Measurements from ENCODE around the gene SNCAIP.
"Not testable (repeated sequence)": the region's sequence is repeated elsewhere in the genome, so short reads cannot be mapped to it uniquely, and the experiment has no call there.

The SNCAIP gene

DNA sequence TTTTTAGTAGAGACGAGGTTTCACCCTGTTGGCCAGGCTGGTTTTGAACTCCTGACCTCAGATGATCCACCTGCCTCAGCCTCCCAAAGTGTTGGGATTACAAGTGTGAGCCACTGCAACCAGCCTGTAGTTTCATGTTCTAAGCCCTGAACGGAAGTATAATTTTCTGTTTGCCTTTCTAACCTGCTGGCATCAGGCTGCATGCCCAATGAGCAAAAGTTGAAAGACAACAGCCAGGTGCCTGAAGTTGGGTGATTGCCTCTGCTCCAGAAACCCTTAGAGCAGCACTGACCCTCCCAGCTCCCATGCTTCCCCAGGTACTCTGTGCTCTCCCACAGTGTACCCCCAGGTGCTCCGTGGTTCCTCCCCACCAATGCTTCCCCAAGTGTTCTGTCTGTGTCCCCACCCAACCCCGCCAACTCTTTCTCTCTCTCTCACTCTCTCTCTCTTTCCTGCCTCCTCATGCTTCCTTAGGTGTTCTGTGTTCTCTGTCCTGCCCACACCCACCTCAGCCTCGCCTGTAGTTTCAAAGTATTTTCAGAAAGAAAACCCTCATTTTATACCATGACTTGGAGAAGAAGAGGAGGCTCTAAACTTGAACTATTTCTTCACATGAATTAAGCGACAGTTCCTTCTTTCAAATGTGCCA, 145.3 kb downstream of the SNCAIP start:
- in situ Hi-C loops (cut with MboI; ENCODE audit: low sequenced_read_pairs): no loop called here

DNA sequence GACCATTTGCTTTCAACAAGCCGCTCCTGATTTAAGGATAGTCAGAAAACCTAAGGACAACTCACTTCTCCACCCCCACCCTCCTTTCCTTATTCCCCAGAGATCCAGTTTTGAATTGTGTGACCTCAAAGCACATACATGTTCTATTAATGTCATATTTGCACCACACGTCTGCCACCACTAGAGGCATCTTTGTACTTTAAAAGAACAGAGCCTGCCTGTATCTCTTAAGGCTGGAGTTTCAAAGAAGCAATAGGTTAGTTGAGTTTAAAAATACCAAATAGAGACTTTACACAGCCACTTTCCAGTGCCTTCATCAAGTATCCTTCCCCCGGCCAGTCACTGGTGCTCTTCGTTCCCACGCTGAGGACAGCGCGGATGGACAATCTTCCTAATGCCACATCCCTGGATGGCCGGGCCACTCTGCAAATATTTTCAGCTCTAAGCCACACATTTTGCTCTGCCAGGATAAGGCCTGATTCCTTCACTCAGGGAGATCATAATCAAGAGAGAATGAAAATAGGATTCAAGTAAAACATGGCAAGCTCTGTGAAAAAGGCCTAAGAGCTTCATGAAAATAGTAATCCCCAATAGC, 146.3 kb downstream of the SNCAIP start:
- in situ Hi-C loops (cut with MboI; ENCODE audit: low sequenced_read_pairs): no loop called here

DNA sequence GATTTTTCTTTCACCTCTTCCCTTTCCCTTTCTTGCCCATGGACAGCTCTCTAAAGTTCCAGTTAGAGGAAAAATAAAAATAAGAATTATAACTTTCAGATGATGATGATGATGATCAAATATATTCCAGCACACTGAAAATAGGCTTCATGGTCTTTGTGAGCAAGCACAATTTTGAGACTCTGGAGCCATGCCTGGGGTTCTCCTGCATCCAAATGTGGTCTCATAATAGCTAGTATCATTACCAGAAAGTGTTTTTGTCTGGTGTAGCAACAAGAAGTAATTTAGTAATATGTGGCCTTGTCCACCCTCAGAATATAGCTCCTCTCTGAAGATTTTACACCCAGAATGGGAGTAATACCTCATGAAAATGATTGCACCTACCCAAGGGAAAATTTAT, 150.4 kb downstream of the SNCAIP start:
- in situ Hi-C loops (cut with MboI; ENCODE audit: low sequenced_read_pairs): no loop called here

DNA sequence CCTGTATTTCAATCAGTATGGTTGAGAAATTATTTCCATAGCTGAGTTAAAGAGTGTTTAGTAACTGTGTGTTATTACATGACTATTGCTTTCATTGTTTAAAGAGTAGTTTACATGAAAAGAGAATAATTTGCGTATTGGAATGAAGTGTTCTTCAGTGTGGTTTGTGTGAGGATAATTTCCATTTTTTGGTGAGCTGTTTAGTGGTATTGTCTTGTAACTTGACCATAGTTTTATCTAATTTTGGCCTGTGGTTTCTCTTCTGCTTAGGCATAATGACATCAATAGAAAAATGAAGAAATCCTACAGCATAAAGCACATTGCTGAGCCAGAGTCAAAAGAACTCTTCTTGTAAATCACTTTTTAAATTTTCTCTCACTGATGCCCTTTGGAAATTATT, 151.2 kb downstream of the SNCAIP start:
- in situ Hi-C loops (cut with MboI; ENCODE audit: low sequenced_read_pairs): no loop called here

DNA sequence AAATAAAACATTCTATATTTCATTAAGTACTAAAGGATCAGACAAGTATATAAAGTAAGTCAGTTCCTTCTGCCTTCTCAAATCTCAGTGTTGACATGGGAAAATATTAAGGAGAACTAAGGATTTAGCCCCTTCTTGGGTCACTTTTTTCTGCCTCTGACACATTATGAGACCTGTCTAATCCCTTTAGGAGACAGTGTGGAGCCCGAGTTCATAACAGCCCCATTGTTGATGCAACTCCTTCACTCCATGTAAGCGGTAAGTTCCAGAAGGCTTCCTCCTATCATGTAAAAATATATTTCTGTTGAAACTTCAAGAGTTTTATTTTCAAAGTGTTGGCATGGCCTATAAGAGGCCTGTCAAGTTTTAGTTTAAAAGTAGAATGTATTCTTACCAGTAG, 152.2 kb downstream of the SNCAIP start:
- in situ Hi-C loops (cut with MboI; ENCODE audit: low sequenced_read_pairs): no loop called here

DNA sequence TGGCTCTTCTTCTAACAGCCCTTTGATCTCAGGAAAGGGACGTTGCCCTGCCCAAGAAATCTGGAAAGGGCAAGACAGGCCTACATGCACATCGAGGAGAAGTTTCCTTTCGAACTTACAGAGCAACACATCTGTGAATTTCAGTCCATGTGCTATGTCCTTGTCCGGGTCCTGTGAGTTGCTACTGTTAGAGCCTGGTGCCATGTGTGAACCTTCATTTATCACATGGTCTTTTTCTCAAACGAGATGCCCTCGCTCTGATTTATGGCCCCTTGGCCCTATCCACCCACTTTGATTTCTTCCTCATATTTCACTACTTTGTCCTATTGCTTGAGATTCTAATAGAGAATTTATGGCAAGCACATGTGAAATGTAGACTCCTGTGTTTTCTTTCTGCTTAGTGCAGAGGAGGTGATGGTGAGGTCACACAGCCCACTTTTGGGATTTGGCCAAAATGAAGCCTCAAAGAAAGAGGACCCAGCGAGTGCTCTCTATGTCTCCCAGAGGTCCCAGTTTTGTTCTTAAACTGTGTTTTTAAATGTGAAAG, 153.1 kb downstream of the SNCAIP start:
- in situ Hi-C loops (cut with MboI; ENCODE audit: low sequenced_read_pairs): no loop called here

DNA sequence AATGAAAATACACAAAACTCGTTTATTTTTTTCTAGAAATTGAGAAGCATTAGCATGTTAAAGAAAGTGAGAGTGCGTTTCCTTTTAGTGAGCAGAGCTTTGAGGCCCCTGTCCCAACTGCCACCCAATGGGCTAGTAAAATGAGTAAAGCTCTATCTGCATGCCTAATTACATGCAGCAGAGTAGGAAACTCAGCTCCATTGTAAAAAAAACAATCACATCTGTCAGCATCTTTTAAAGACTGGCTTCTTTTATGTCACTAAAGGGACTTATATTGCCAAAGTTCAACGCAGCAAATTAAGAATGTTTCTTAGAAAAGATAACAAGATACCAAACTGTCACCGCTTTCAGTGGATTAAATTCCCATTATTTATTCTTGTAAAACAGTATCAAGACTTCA, 154.0 kb downstream of the SNCAIP start:
- in situ Hi-C loops (cut with MboI; ENCODE audit: low sequenced_read_pairs): no loop called here

DNA sequence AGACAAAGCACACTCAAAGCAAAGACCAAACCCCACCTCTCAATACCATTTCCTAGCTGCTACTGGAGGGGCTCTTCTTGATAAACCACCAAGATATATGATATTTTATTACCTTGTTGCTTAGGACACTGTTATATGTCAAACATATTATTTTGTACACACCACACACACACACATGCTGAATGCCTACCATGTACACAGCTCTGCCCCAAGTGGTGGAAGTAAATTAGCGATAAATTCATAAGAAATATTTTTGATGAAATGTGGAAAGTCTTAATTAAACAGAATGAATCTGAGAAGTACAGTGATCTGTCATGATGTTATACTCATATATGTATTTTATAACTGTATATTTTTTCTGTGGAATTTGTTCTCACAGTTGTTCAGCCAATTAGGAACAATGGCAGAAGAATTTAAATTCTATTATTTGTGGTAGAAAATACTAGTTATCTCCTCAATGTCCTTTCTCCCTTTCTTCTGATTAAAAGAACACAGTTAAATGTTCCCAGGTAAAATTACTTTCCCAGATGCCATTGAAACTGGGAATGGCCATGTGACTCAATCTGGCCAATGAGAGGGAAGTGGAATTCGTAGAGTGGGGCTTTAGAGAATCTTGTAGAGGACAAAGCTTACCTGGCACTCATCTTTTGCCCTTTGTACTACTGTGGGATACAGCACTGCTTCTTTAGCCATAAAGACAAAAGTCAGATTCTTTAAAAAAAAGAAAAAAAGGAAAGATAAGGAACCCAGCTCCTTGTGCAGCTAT, 156.5 kb downstream of the SNCAIP start:
- in situ Hi-C loops (cut with MboI; ENCODE audit: low sequenced_read_pairs): no loop called here

DNA sequence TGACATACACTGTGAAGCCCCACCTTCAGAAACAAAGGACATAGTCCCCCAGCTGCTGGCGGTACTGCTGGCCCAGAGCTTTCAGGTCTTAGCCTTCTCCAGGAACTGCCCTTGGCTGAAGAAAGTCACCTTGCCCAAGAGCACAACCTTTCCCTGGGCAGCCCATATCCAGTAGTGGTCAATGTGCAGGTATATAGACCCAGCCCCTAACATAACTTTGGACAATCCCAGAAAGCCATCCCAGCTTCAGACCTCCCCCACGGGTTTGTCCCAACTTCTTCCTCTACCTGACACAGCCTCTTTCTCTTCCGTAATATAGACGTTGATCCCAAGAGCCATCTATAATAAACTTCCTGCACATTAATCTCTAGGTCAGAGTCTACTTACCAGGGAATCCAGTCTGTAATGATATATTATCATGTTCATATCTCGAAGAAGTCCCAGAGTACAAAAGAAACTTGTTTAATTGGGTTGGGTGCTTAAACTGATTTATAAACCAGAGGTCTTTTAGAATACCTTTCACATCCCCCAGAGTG, 157.4 kb downstream of the SNCAIP start:
- in situ Hi-C loops (cut with MboI; ENCODE audit: low sequenced_read_pairs): no loop called here

DNA sequence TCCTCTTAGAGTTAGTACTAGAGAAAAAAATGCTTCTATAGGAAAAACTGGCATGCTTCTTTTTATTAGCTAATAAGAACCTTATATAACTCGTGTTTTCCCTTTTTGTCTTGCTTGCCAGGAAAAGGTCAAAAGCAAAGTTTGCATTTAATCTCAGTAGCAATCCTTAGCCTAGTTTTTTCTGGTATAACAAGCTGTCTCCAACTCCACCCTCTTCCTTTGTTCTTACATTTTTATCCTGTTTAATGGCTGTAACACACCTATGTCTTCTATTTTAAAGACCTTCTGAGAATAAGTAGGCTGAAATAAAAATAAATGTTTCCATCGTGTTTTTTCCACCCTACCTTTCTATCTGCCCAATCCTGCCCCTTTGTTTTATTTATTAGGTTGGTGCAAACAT, 158.3 kb downstream of the SNCAIP start:
- in situ Hi-C loops (cut with MboI; ENCODE audit: low sequenced_read_pairs): no loop called here

DNA sequence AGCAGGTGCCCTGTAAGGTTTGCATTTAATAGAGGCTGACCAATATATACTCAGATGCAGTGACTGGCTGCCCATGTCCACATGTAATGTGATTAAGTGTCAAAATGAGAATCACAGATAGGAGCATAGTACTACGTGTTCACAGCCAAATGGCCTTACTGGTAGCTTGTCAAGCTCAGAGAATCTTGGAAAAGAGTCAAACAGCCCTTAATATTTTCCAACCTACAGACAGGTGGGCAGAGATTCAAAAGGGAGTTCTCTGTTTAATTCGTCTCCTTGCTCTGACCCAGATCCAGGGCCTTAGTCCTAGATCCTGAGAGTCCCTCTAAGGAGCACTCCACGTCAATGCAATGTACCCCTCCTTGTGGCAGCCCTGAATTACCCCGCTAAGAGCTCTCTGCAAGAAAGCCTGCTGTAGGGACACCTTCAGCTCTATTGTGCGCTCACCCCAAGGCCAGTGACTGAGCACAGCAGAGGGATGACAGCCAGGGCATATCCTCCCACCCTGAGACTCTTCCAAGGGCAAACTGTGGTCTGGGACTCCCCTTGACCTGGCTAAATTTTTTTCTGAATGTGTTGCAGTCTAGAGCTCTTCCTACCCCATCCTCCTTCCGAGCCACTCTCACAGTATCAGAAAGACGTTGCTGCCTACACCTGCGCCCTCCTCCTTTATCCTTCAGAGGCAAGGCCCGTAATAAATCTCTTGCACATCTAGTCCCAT, 159.2 kb downstream of the SNCAIP start:
- in situ Hi-C loops (cut with MboI; ENCODE audit: low sequenced_read_pairs): no loop called here

DNA sequence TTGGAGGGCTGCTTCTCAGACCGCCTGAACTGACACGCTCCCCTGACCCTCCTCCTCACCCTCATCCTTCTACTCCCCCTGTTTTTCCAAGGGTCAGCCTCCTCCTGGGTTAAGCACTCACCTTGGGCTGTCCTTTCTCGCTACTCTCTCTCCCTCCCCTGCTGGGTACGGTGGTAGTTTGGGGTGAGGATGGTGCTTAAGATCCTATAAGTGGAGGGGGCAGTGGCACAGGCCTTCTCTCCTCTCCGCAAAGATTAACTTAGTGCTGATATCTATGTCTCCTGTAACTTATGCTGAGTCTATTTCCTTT, 159.7 kb downstream of the SNCAIP start:
- in situ Hi-C loops (cut with MboI; ENCODE audit: low sequenced_read_pairs): no loop called here

DNA sequence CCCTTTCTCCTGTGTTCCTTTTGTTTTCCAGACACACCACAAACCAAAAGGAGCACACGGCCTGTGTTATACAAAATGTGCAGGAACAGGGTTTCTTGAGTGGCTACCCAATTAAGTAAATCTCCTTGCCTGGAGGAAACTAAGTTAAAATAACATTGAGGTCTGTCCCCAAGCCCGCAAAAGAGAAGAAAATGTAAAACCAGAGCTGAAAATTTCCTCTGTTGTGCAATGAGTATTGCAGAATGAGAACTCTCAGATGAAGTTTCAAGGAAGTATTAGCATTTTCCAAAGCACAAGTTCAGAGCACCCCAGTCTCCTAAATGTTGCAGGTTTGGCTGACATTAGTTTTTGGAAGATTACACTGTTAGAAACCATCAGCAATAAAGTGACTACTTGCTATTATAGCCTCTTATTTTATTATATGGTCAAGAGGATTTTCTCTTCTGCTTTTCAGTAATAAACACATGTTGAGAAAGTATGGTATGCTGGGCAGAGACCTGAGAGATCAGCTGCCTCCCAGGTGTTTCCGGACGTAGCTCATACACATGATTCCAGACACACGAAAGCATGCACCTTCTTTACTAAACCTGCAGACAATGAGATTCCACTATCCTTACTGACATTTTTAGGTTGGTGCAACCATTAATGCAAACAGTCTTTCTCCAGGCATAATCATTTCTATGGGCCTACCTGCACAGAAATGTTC, 161.3 kb downstream of the SNCAIP start:
- in situ Hi-C loops (cut with MboI; ENCODE audit: low sequenced_read_pairs): no loop called here

DNA sequence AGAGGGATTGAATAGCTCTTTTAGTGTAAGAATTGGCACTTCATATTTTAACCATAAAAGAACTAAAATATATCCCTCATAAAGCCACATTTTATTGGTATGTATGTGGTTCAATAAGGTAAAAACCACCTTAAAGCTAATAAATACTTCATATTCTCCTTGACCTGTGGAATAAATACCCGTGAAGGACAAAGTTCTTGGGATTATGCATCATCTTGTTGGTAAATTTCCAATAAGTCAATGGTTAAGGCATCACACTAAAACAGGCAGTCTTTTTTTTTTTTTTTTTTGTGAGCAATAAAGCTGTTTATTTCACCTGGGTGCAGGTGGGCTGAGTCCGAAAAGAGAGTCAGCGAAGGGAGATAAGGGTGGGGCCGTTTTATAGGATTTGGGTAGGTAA, 161.9 kb downstream of the SNCAIP start:
- in situ Hi-C loops (cut with MboI; ENCODE audit: low sequenced_read_pairs): no loop called here

DNA sequence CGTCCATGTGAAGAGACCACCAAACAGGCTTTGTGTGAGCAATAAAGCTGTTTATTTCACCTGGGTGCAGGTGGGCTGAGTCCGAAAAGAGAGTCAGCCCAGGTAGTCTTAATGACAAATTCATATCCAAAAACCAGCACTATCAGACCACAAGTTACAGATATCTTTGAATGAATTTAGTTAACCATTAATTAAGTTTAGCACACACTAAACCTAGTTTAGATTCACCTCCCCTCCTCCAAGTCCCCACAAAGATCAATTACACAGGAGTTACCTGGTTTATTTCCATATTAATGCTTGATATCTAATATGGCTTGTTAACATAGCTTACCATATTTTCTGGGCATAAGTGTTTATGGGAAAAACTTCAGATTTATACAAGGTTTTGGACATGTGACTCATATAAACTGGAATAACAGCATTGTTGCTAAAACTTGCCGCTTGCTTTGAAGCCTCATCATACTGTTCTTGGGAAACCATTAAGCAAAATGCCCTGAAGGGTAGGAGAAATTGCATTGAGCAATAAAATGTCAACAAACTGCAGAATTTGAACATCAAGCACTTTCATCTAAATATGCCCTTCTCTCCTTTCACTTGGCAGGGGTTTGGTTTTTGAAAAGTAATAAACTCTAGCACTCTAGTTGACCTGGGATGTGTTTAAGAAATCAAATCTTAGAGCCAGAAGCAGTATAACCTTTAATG, 166.9 kb downstream of the SNCAIP start:
- in situ Hi-C loops (cut with MboI; ENCODE audit: low sequenced_read_pairs): no loop called here

DNA sequence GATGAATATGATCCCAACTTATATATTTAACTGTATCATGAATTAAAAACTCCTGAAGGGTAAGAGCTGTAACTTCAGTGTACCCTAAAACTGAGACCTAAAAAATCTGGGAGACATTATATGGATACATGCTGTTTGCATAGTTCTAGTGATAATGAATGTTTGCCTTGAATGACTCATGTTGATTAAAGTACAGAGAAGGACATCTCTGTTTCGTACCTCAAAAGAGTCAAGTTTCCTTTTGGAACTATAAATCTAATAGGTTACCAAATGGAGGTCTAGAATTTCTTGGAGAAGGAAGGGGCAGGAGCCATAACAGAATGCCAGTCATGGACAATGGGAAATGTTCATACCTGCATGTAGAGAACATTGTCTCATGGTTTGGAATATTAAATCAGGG, 168.1 kb downstream of the SNCAIP start:
- in situ Hi-C loops (cut with MboI; ENCODE audit: low sequenced_read_pairs): no loop called here

DNA sequence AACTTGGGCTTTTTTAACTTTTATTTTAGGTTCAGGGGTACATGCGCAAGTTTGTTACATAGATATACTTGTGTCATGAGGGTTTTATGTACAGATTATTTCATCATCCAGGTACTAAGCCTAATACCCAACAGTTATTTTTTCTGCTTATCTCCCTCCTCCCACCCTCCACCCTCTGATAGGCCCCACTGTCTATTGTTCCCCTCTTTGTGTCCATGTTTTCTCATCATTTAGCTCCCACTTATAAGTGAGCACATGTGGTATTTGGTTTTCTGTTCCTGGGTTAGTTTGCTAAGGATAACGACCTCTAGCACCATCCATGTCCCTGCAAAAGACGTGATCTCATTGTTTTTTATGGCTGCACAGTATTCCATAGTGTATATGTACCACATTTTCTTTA, 172.1 kb downstream of the SNCAIP start:
- in situ Hi-C loops (cut with MboI; ENCODE audit: low sequenced_read_pairs): no loop called here

DNA sequence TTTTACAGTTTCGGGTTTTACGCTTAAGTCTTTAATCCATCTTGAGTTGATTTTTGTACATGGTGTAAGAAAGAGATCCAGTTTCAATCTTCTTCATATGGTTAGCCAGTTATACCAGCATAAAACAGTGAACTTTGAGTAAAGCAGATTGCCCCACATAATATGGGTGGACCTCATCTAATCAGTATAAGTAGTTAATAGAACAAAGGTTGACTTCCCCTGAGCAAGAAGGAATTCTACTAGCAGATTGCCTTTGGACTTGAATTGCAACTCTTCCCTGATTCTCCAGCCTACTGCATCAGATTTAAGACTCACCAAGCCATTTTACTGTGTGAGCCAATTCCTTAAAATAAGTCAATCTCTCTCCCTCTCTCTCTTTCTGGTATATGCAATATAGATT, 173.2 kb downstream of the SNCAIP start:
- in situ Hi-C loops (cut with MboI; ENCODE audit: low sequenced_read_pairs): no loop called here

DNA sequence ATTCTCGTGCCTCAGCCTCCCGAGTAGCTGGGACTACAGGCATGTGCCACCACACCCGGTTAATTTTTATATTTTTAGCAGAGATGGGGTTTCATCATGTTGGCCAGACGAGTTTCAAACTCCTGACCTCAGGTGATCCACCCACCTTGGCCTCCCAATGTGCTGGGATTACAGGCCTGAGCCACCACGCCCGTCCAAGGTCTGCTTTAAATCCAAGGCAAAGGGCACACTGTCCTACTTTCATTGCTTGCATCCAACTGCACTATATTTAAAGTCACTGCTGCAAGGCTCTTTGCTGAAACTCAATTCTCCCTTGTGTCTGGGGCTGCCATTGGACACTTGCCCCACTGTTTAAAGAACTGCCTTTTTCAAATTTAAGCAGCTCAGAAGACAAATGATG, 174.6 kb downstream of the SNCAIP start:
- in situ Hi-C loops (cut with MboI; ENCODE audit: low sequenced_read_pairs): not testable (repeated sequence)

DNA sequence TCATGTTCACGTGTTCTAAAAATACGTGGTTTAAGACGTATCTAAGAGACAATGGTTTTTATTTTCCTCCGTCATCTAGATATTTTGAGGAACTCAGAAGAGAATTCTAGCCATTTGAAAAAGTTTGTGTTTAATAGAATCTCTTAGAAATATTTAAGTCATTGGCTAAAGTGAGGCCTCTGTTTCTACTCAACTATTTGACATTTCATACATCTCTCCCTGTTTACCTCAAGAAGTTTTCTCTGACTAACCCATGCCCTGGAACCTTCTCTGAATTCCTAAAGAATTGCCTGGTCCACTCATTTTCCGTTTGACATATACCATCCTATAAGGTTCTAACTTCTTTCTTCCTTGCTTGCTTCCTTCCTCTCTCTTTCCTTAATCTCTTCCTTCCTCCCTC, 178.7 kb downstream of the SNCAIP start:
- in situ Hi-C loops (cut with MboI; ENCODE audit: low sequenced_read_pairs): no loop called here
